ENCODE results near the gene ELF3.
"Not testable (repeated sequence)": the region's sequence is repeated elsewhere in the genome, so short reads cannot be mapped to it uniquely, and the experiment has no call there.

ELF3 gene

GRCh38 chr1:202009326-202010179 lies 834 bp upstream of the ELF3 start:
- peak; percentile 64 to 82 for DNase-seq

- DNase-seq: no peak
These were observed 1.6 kb downstream of the ELF3 start for GRCh38 chr1:202011994-202012393.

- DNase-seq: no peak
These were observed 2.4 kb downstream of the ELF3 start for GRCh38 chr1:202012544-202013478.

- DNase-seq: no peak
These were observed 3.2 kb downstream of the ELF3 start for GRCh38 chr1:202013603-202014002.

GRCh38 chr1:202014060-202014459 lies 3.7 kb downstream of the ELF3 start:
- DNase-seq: no peak

- DNase-seq: no peak
These were observed 4.7 kb downstream of the ELF3 start for GRCh38 chr1:202014915-202015661.

GRCh38 chr1:202015662-202015937 lies 5.2 kb downstream of the ELF3 start:
- no peak for DNase-seq

GRCh38 chr1:202016022-202016810 lies 5.8 kb downstream of the ELF3 start:
- no peak for DNase-seq

GRCh38 chr1:202016811-202017748 lies 6.7 kb downstream of the ELF3 start:
- no peak for DNase-seq

GRCh38 chr1:202017749-202018467 lies 7.5 kb downstream of the ELF3 start:
- no peak for DNase-seq

- no peak for DNase-seq
These were observed 8.3 kb downstream of the ELF3 start for GRCh38 chr1:202018468-202019234.

- DNase-seq: not testable (repeated sequence)
These were observed 8.8 kb downstream of the ELF3 start for GRCh38 chr1:202019235-202019558.

GRCh38 chr1:202023001-202023433 lies 12.6 kb downstream of the ELF3 start:
- peak in 1 of 2 experiments; percentile 28 for DNase-seq

GRCh38 chr1:202029171-202029665 lies 18.8 kb downstream of the ELF3 start:
- DNase-seq: peak in 1 of 2 experiments; percentile 22

- DNase-seq: no peak
These were observed 19.3 kb downstream of the ELF3 start for GRCh38 chr1:202029727-202030126.

- no peak for DNase-seq
These were observed 21.4 kb downstream of the ELF3 start for GRCh38 chr1:202031796-202032195.

- DNase-seq: no peak
These were observed 23.8 kb downstream of the ELF3 start for GRCh38 chr1:202034149-202034682.

GRCh38 chr1:202034683-202035462 lies 24.5 kb downstream of the ELF3 start:
- DNase-seq: no peak

Data from NCI-H446 (cell line).